Right lobe of liver (tissue), 6 donors: ENCODE results near the gene HCN4. TPM values are rescaled to one million over a fixed set of nuclear protein-coding genes. Genes with fewer than 3 reads are reported as not detected.
A peak's percentile ranks its signal among the peaks of the same experiment; 100 is the strongest.

Experiments used
- ATAC-seq, 4 donors: fragments of 200-7000 bp; cut with Tn5 transposase; one replicate each; pipeline ENCODE4 v1.9.1; 2020; ENCODE audit warnings: mild to moderate bottlenecking in 4 of 4, moderate library complexity in 4 of 4
- DNase-seq, 3 donors: peaks; one replicate each; pipeline ENCODE4 v3.0.0-alpha.2; 2020
- H3K27ac ChIP-seq, 3 donors: fragments of 200-600 bp; one replicate each; pipeline ENCODE4 v1.8.0; 2022
- H3K27me3 ChIP-seq, 2 donors: fragments of 200-600 bp; one replicate each; pipeline ENCODE4 v1.8.0; 2022
- H3K36me3 ChIP-seq, 4 donors: fragments of 200-600 bp; sonication (generic) in 1 of 4; one replicate each; pipeline versions ENCODE4 v1.5.1 to v1.8.0; 2017 to 2022; ENCODE audit warnings: control low read depth in 1 of 4
- H3K4me1 ChIP-seq, 4 donors: fragments of 200-600 bp; sonication (generic) in 1 of 4; one replicate each; pipeline versions ENCODE4 v1.5.1 to v1.8.0; 2017 to 2022; ENCODE audit warnings: control low read depth in 1 of 4
- H3K4me3 ChIP-seq, 3 donors: fragments of 200-600 bp; one replicate each; pipeline ENCODE4 v1.8.0; 2022
- H3K9me3 ChIP-seq, 4 donors: fragments of 200-600 bp; sonication (generic) in 1 of 4; one replicate each; pipeline versions ENCODE4 v1.5.1 to v1.8.0; 2017 to 2022; ENCODE audit warnings: control low read depth in 1 of 4
- CTCF ChIP-seq, 4 donors: fragments of 200-600 bp in 3 of 4; fragments of 450-650 bp in 1 of 4; IDR thresholded peaks; one replicate each; pipeline versions ENCODE4 v1.5.1 to v1.8.0; 2016 to 2022; ENCODE audit warnings: antibody characterized with exemption in 4 of 4, mild to moderate bottlenecking in 2 of 4
- POLR2A ChIP-seq: fragments of 450-650 bp; IDR thresholded peaks from one replicate; pipeline ENCODE4 v1.6.1; 2017; ENCODE audit warnings: antibody characterized with exemption, mild to moderate bottlenecking
- WGBS: methylation state at CpG from one replicate; pipeline ENCODE4 v1.1.6; 2018; ENCODE audit warnings: low coverage, low lambda C conversion rate; ENCODE audit not compliant: insufficient coverage; ENCODE audit errors: missing lambda C conversion rate; 5-methylcytosine and 5-hydroxymethylcytosine counted together
- intact Hi-C, 2 donors: fragments of 100-400 bp; cut with DNase I; formaldehyde crosslinking; loops; one replicate each; pipeline versions ENCODE4 v1.11.2 to v1.14.1; 2022
- total RNA-seq, 6 experiments: library from RNA; depleted of rRNA in 2 of 6; stranded (reverse); fragments of >200 nt in 2 of 6; fragmentation: NEBNext Ultra II Directional in 3 of 6; extraction: Animal tissue kit (Norgen Biotek cat#: 25700) in 3 of 6; gene quantifications; one replicate each; pipeline versions ENCODE4 v1.1.0 to v1.2.4, GENCODE V29; 2016 to 2023
- donor health status: DM: no; HTN: yes; CAD: no.
- donor health status: DM: no; HTN: no; CAD: no.
- donor health status: DM: no; HTN: no; CAD: no.
- donor health status: DM: no; HTN: yes; CAD: no.
- donor health status: DM: no; HTN: yes; CAD: no.

HCN4 gene
- total RNA-seq, 6 experiments from 2014 or later: 0.06 TPM; not detected in 5

DNA sequence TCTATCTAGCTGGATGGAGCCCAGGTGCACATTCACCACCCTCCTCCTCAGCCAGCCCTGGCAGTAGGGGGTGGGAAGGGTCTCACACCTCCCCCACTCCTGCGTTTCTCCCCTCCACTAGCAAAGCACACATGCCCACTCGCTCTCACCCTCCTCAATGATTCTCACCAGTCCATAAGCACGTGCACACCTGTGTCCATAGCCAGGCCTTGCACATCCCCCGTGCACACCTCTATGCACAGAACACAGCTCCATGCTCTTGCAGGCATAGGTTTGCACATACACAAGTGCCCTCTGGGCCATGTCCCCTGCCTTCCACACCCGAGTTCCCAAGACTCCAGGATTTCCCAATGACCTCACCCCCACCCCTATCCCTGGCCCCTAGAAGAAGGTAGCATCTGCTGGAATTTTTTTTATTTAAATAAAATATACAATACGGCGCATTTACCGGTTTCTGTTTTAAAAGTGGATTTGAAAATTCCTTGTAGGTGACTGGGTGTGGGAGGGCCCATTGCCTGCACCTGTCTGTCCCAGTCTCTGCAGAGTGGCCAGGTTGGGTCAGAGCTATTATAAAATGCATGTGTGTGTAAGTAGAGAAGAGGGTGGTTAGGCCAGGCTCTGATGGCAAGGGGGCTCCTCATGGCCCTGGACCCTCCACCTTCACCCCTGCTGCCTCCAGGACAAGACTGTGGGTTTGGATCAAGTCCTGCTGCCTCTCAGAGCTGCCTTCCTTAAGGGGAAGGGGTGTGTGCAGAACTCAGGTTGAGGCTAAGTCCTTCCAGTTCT, 49.1 kb downstream of the HCN4 start:
- intact Hi-C loops: no loop called here
- Histone ChIP-seq H3K27ac (no peak overlapping the region), H3K36me3 (no peaks in the 10 kb centered on the region), H3K27me3 (no peaks in the 10 kb centered on the region), H3K4me1 (no peaks in the 10 kb centered on the region), H3K9me3 (no peaks in the 10 kb centered on the region), H3K4me3 (no peak overlapping the region)
- 60% methylated on average over 8 of the region's 8 CpGs for WGBS
- DNase-seq: peak in 2 of 3 donors; percentile 7 to 12
- ATAC-seq: no peak
- TF ChIP-seq POLR2A: no peak

DNA sequence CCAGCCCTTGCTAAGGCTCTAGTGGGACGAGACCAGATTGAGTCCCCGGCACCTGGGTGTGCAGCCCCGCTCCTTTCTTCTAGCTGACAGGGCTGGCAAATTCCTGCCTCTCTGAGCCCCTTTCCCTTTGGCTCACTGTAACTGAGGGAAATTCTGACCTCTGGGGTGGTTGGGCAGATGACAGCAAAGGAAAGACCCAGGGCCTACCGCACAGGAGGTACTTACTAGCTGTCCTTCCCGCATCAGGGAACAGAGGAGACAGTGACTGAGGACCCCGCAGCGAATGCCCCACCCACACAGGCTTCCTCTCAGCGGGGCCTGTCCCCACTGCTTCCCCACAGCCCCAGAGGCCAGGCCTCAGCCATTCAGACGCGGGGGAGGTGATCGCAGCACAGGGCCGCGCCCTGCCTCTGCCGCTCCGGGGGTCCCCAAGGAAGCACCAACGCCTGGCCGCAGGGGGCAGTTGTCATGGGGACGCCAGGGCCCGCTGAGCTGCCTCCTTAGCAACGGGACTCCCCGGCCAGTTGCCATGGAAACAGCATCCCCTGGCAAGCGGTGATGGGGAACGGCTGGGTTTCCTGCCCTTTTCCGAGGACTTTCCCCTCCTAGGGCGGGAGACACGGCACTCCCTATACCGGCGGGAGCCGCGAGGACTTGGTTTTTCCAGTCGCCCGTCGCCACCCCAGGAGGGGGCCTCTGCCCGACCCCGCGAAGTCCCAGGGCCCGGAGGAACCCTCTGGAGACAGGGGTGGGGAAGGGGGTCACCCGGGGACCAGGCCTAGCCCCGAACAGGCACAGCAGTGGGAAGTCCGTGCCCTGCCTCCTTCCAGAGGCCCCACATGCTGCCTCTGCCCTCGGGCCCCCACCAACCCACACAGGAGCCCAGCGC, 50.1 kb downstream of the HCN4 start:
- WGBS: 22% methylated on average over 8 of the region's 42 CpGs
- Histone ChIP-seq H3K4me1 (no peaks in the 10 kb centered on the region), H3K9me3 (no peaks in the 10 kb centered on the region), H3K4me3 (no peak overlapping the region), H3K27me3 (no peaks in the 10 kb centered on the region), H3K27ac (no peak overlapping the region), H3K36me3 (no peaks in the 10 kb centered on the region)
- intact Hi-C loops: no loop called here
- no peak for TF ChIP-seq POLR2A
- TF ChIP-seq CTCF (IDR thresholded peaks at IDR 0.05): no peak
- ATAC-seq (peak in 1 of 4 donors; percentile 25), DNase-seq (peak in 2 of 3 donors; percentile 17 to 45)

DNA sequence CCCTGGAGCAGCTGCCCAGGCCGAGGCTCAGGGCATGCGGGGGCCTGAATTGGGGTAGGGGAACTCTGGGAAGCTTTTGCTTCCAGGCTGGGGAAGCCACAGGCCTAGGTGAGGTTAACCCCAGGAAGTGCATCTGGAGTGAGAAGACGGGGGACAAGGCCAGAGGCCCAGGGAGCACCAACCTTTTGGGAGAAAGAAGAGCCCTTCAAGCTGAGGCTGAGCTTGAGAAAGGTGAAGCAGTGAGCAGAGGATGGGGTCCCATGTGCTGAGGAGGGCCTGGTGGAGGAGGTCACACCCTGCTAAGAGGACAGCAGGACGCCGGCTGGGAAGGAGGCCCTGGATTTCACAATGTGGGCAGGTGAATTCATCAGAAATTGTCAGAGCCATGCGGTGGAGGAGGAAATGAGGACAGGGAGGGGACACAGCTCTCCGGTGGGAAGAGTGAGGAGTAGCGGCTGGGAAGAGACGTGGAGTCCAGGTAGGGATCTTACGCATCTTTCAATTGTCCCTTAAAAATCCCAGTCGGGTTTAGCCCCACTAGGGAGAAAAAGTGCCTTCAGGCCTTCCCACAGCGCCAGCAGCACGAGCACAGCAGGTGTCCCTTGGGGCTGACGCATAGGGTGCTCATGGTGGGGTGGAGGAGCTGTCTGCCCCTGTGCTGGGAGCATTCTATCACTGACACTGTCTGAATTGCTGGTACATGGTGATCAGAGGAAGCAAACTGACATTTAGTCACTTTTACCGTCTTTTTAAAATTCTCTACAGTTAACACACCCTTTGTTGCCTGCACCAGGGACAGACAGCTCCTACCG, 50.9 kb downstream of the HCN4 start:
- no peaks in the 10 kb centered on the region for H3K9me3 ChIP-seq
- no peaks in the 10 kb centered on the region for H3K36me3 ChIP-seq
- H3K4me3 ChIP-seq: no peak overlapping the region
- no peaks in the 10 kb centered on the region for H3K4me1 ChIP-seq
- WGBS: 74% methylated on average over 8 of the region's 16 CpGs
- ATAC-seq (no peak), DNase-seq (peak in 2 of 3 donors; percentile 11 to 13)
- no peak for TF ChIP-seq POLR2A
- TF ChIP-seq CTCF (IDR thresholded peaks at IDR 0.05): no peak
- H3K27ac ChIP-seq: no peak overlapping the region
- H3K27me3 ChIP-seq: no peaks in the 10 kb centered on the region
- intact Hi-C loops: no loop called here

GRCh38 chr15:73313861-73314260, 54.9 kb downstream of the HCN4 start:
- H3K4me3 ChIP-seq: no peak overlapping the region
- no peak overlapping the region for H3K27ac ChIP-seq
- no peak for DNase-seq
- intact Hi-C loops: no loop called here
- ATAC-seq: no peak
- H3K9me3 ChIP-seq: no peaks in the 10 kb centered on the region
- H3K36me3 ChIP-seq: no peaks in the 10 kb centered on the region
- TF ChIP-seq POLR2A (no peak), CTCF (IDR thresholded peaks at IDR 0.05) (no peak)
- no peaks in the 10 kb centered on the region for H3K27me3 ChIP-seq
- WGBS: 62% methylated on average over 2 of the region's 2 CpGs
- H3K4me1 ChIP-seq: no peaks in the 10 kb centered on the region
